H1 (cell line): ENCODE data around the gene FRMD4B. TPM values are rescaled to one million over a fixed set of nuclear protein-coding genes. Genes with fewer than 3 reads are reported as not detected.

Experiments
- CTCF ChIA-PET: fragments of 300-600 bp; sonication (Branson Sonifier 250); formaldehyde crosslinking; loops from one replicate; lab custom pipeline; 2021; ENCODE audit not compliant: partially characterized antibody; lab: Charles Lee
- POLR2A ChIA-PET: fragments of 300-600 bp; sonication (Branson Sonifier 250); formaldehyde crosslinking; loops from one replicate; lab custom pipeline; 2021; ENCODE audit warnings: inconsistent platforms; ENCODE audit not compliant: partially characterized antibody; lab: Charles Lee
- DNase-seq, 2 experiments: peaks; one replicate each; pipeline versions ENCODE4 v3.0.0 to v3.0.0-alpha.2; 2010 to 2022; ENCODE audit warnings: low spot score in 2 of 2, low read depth in 1 of 2, mixed read lengths in 1 of 2
- FAIRE-seq: peaks from 2 replicates; lab custom pipeline; 2011; peaks lifted over from hg19 to GRCh38; lab: Jason Lieb, UNC
- H2AFZ ChIP-seq: 2 replicates; pipeline ENCODE4 v1.8.1; 2012; ENCODE audit warnings: low read length, inconsistent platforms
- H2AK5ac ChIP-seq: 2 replicates; pipeline ENCODE4 v1.6.1; 2013; ENCODE audit warnings: low read depth, low read length
- H2BK120ac ChIP-seq: replicated peaks from 2 replicates; pipeline ENCODE3; 2013; ENCODE audit warnings: low read depth, low read length, inconsistent platforms
- H2BK12ac ChIP-seq: 2 replicates; pipeline ENCODE4 v1.6.1; 2013; ENCODE audit warnings: low read depth, low read length
- H2BK15ac ChIP-seq: 2 replicates; pipeline ENCODE4 v1.6.1; 2013; ENCODE audit warnings: low read length
- H2BK20ac ChIP-seq: 2 replicates; pipeline ENCODE4 v1.6.1; 2013; ENCODE audit warnings: low read length
- H2BK5ac ChIP-seq: 2 replicates; pipeline ENCODE4 v1.6.1; 2013; ENCODE audit warnings: low read depth, low read length
- H3K14ac ChIP-seq: 2 replicates; pipeline ENCODE4 v1.6.1; 2013; ENCODE audit warnings: inconsistent platforms; ENCODE audit not compliant: insufficient read length
- H3K18ac ChIP-seq: 2 replicates; pipeline ENCODE4 v1.6.1; 2013; ENCODE audit warnings: low read length; ENCODE audit errors: extremely low read depth
- H3K23ac ChIP-seq: 2 replicates; pipeline ENCODE4 v1.6.1; 2013; ENCODE audit warnings: inconsistent platforms; ENCODE audit not compliant: insufficient read length
- H3K23me2 ChIP-seq: 2 replicates; pipeline ENCODE4 v1.6.1; 2013; ENCODE audit warnings: low read depth, low read length
- H3K27ac ChIP-seq: 2 replicates; pipeline ENCODE4 v1.6.1; 2011; ENCODE audit warnings: low read depth, low read length, inconsistent platforms
- H3K27me3 ChIP-seq, 4 experiments: replicated peaks in 1 of 4; 1 replicate in 1 of 4; 2 replicates in 3 of 4; pipeline versions ENCODE4 v1.6.1 to v1.8.1; 2011 to 2013; ENCODE audit warnings: low read length in 3 of 4, mild to moderate bottlenecking in 3 of 4, inconsistent platforms in 2 of 4, mixed read lengths in 2 of 4, moderate library complexity in 1 of 4; ENCODE audit not compliant: control insufficient read depth in 3 of 4, insufficient read depth in 3 of 4; ENCODE audit errors: extremely low read depth in 1 of 4
- H3K36me3 ChIP-seq, 4 experiments: 2 replicates each; pipeline versions ENCODE4 v1.6.1 to v1.8.1; 2011 to 2013; ENCODE audit warnings: mild to moderate bottlenecking in 4 of 4, low read length in 3 of 4, moderate library complexity in 2 of 4, control low read depth in 1 of 4, inconsistent platforms in 1 of 4; ENCODE audit not compliant: insufficient read depth in 4 of 4, control insufficient read depth in 2 of 4
- H3K4ac ChIP-seq: replicated peaks from 2 replicates; pipeline ENCODE3; 2013; ENCODE audit warnings: low read length, low read depth, mixed read lengths, inconsistent platforms; ENCODE audit not compliant: insufficient read length
- H3K4me1 ChIP-seq, 4 experiments: replicated peaks in 1 of 4; 1 replicate in 1 of 4; 2 replicates in 3 of 4; pipeline versions ENCODE4 v1.6.1 to v1.8.1; 2011 to 2013; ENCODE audit warnings: low read length in 3 of 4, inconsistent platforms in 2 of 4, mixed read lengths in 1 of 4; ENCODE audit not compliant: insufficient read depth in 4 of 4, control insufficient read depth in 3 of 4
- H3K4me2 ChIP-seq, 2 experiments: 2 replicates each; pipeline versions ENCODE4 v1.6.1 to v1.8.1; 2011 to 2013; ENCODE audit warnings: low read depth in 2 of 2, low read length in 2 of 2, control low read depth in 1 of 2, inconsistent platforms in 1 of 2, mild to moderate bottlenecking in 1 of 2; ENCODE audit not compliant: insufficient read depth in 1 of 2
- H3K4me3 ChIP-seq, 4 experiments: fragments of 200-600, 300-600 bp in 1 of 4; sonication (generic), shearing (Covaris generic), sonication (Bioruptor Twin) in 1 of 4; 2 replicates each; pipeline versions ENCODE4 v1.5.1 to v1.8.1; 2011 to 2016; ENCODE audit warnings: low read length in 4 of 4, low read depth in 3 of 4, control low read depth in 2 of 4, inconsistent platforms in 2 of 4, mild to moderate bottlenecking in 2 of 4, mixed read lengths in 1 of 4, moderate library complexity in 1 of 4; ENCODE audit not compliant: insufficient read depth in 2 of 4; ENCODE audit errors: extremely low read depth in 1 of 4
- H3K56ac ChIP-seq: replicated peaks from 2 replicates; pipeline ENCODE3; 2013; ENCODE audit warnings: low read depth, mild to moderate bottlenecking, mixed read lengths, low read length, inconsistent platforms; ENCODE audit not compliant: insufficient read length
- H3K79me1 ChIP-seq: 2 replicates; pipeline ENCODE4 v1.6.1; 2013; ENCODE audit warnings: low read depth, low read length, control low read depth
- H3K79me2 ChIP-seq, 2 experiments: 2 replicates each; pipeline versions ENCODE4 v1.6.1 to v1.8.1; 2012 to 2013; ENCODE audit warnings: low read length in 2 of 2, mild to moderate bottlenecking in 2 of 2, inconsistent platforms in 1 of 2; ENCODE audit not compliant: insufficient read depth in 2 of 2, control insufficient read depth in 1 of 2
- H3K9ac ChIP-seq, 4 experiments: replicated peaks in 1 of 4; 1 replicate in 1 of 4; 2 replicates in 3 of 4; pipeline versions ENCODE4 v1.6.1 to v1.8.1; 2011 to 2013; ENCODE audit warnings: low read depth in 3 of 4, low read length in 3 of 4, control low read depth in 2 of 4, mild to moderate bottlenecking in 2 of 4, moderate library complexity in 2 of 4, inconsistent platforms in 1 of 4; ENCODE audit errors: extremely low read depth in 1 of 4
- H3K9me3 ChIP-seq, 2 experiments: 2 replicates each; pipeline versions ENCODE4 v1.6.1 to v1.8.1; 2012 to 2013; ENCODE audit warnings: mild to moderate bottlenecking in 2 of 2, moderate library complexity in 2 of 2, control low read depth in 1 of 2, inconsistent platforms in 1 of 2, low read depth in 1 of 2, low read length in 1 of 2, mixed read lengths in 1 of 2; ENCODE audit not compliant: insufficient read depth in 2 of 2
- H4K20me1 ChIP-seq, 2 experiments: replicated peaks in 1 of 2; 2 replicates each; pipeline versions ENCODE3 to v1.8.1; 2011 to 2013; ENCODE audit warnings: inconsistent platforms in 2 of 2, low read length in 2 of 2, mild to moderate bottlenecking in 1 of 2; ENCODE audit not compliant: insufficient read depth in 2 of 2, control insufficient read depth in 1 of 2
- H4K5ac ChIP-seq: 2 replicates; pipeline ENCODE4 v1.6.1; 2013; ENCODE audit warnings: low read length, low read depth, mixed read lengths, inconsistent platforms; ENCODE audit not compliant: insufficient read length
- H4K8ac ChIP-seq: 2 replicates; pipeline ENCODE4 v1.8.0; 2013; ENCODE audit warnings: mild to moderate bottlenecking, moderate library complexity, low read length, inconsistent platforms; ENCODE audit not compliant: insufficient read depth; ENCODE audit errors: extremely low read depth
- H4K91ac ChIP-seq: replicated peaks from 2 replicates; pipeline ENCODE3; 2013; ENCODE audit warnings: low read length, mixed read lengths, inconsistent platforms; ENCODE audit not compliant: insufficient read length
- ATF3 ChIP-seq: IDR thresholded peaks from 2 replicates; pipeline ENCODE4 v1.6.1; 2011; ENCODE audit warnings: low read depth, mild to moderate bottlenecking, low read length; ENCODE audit not compliant: insufficient read depth
- CREB1 ChIP-seq: IDR thresholded peaks from 2 replicates; pipeline ENCODE4 v1.6.1; 2012; ENCODE audit warnings: inconsistent platforms
- HDAC6 ChIP-seq: IDR thresholded peaks from one replicate; pipeline ENCODE4 v1.7.1; 2012; ENCODE audit warnings: low read depth, mild to moderate bottlenecking, inconsistent platforms, low read length, moderate library complexity
- NRF1 ChIP-seq: IDR thresholded peaks from 2 replicates; pipeline ENCODE4 v1.6.1; 2011; ENCODE audit warnings: mild to moderate bottlenecking, low read depth, low read length, improper control_type of control experiment
- WGBS, 2 experiments: shearing (Covaris generic) in 1 of 2; methylation state at CpG; one replicate each; pipeline versions ENCODE4 v1.1.6 to v1.1.7; 2013 to 2015; ENCODE audit warnings: low lambda C conversion rate in 2 of 2, mixed read lengths in 2 of 2, inconsistent platforms in 1 of 2, low coverage in 1 of 2, missing lambda C conversion rate in 1 of 2; ENCODE audit not compliant: insufficient replicate concordance in 2 of 2, insufficient coverage in 1 of 2, insufficient read length in 1 of 2; ENCODE audit errors: extremely low coverage in 1 of 2, missing lambda C conversion rate in 1 of 2; 5-methylcytosine and 5-hydroxymethylcytosine counted together
- polyA plus RNA-seq, 7 experiments: library from polyadenylated mRNA; depleted of rRNA in 3 of 7; stranded (reverse) in 5 of 7; unstranded in 2 of 7; fragments of >200 nt in 5 of 7; fragments of 200-250 nt in 2 of 7; gene quantifications; 1 replicate in 5 of 7; 2 replicates in 1 of 7; 4 replicates in 1 of 7; pipeline versions ENCODE4 v1.2.1 to v1.2.3, GENCODE V29; 2011 to 2013; ENCODE audit warnings: missing spikeins in 2 of 7, mixed read lengths in 2 of 7
- total RNA-seq: library from RNA; stranded (reverse); fragmentation: NEBNext Ultra II Directional; extraction: Animal tissue kit (Norgen Biotek cat#: 25700); gene quantifications from 2 replicates; pipeline ENCODE4 v1.2.1, GENCODE V29; 2021

FRMD4B gene
- total and polyA plus RNA-seq, 2 of the 8 experiments (the other 6 are each of a cell fraction or from before 2014, with no cell fraction given): 2.7 to 7.2 TPM

DNA sequence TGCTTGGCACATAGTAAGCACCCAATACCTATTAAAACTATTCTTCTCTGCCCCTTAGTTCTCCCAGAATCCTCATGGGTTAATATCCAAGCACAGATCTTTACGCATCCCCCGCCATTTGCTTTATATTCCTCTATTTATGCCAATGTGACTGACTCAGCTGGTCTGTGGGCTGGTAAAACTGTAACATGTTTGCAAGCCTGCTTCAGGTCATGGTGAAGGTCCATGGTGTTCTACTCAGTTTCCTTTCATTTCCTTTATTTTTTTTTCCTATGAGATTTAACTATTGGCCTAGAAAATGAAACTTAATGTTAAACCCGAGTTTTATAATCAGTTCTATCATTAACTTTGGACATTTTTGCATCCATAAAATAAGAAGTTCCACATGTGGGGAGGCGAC lies 47.0 kb downstream of the FRMD4B start:
- Histone ChIP-seq H4K8ac (no peak overlapping the region), H3K9ac (no peak overlapping the region), H3K9me3 (peaks cover 0 to 2% of the 10 kb centered on the region in 2 experiments; a peak in 2 of 4 replicates), H3K23me2 (no peaks in the 10 kb centered on the region), H3K27me3 (no peaks in the 10 kb centered on the region), H2AFZ (no peak overlapping the region), H3K79me1 (no peaks in the 10 kb centered on the region), H2AK5ac (no peak overlapping the region), H2BK5ac (no peak overlapping the region), H4K20me1 (no peaks in the 10 kb centered on the region), H3K56ac (no peak overlapping the region), H2BK12ac (no peak overlapping the region), H3K4me3 (no peak overlapping the region), H3K4me1 (peaks cover 0 to 7% (median 1%) of the 10 kb centered on the region in 4 experiments; a peak in 3 of 7 replicates), H3K27ac (no peak overlapping the region), H3K14ac (no peak overlapping the region), H3K36me3 (no peaks in the 10 kb centered on the region), H3K23ac (no peak overlapping the region), H2BK120ac (no peak overlapping the region), H4K5ac (no peak overlapping the region), H3K79me2 (no peaks in the 10 kb centered on the region), H3K4ac (no peak overlapping the region), H3K18ac (no peak overlapping the region), H4K91ac (no peak overlapping the region), H3K4me2 (no peak overlapping the region), H2BK20ac (no peak overlapping the region), H2BK15ac (no peak overlapping the region)
- DNase-seq (no peak), FAIRE-seq (no peak)
- POLR2A ChIA-PET: no interaction called here
- 93% methylated on average over 4 of the region's 4 CpGs; no CpG with 5 or more reads in 1 of the 2 experiments for WGBS, 2 experiments
- CTCF ChIA-PET: interaction anchor here (0.8 to 0.9 kb wide), 3 partner anchors 12 to 102 kb away, joined by 3 read pairs; no protein-coding TSS in a partner anchor
- TF ChIP-seq HDAC6 (no peak), NRF1 (no peak), ATF3 (no peak), CREB1 (no peak)
